PFSK-1 (cell line): ENCODE data around the gene GET3.

Experiments used
- POLR2AphosphoS5 ChIP-seq: IDR thresholded peaks from 2 replicates; pipeline ENCODE4 v1.6.1; 2012; ENCODE audit warnings: low read depth, mild to moderate bottlenecking, control low read depth, low read length, moderate library complexity
- SIN3A ChIP-seq: IDR thresholded peaks from 2 replicates; pipeline ENCODE4 v1.6.1; 2012; ENCODE audit warnings: mild to moderate bottlenecking, low read length, moderate library complexity, borderline replicate concordance; ENCODE audit not compliant: insufficient read depth

DNA sequence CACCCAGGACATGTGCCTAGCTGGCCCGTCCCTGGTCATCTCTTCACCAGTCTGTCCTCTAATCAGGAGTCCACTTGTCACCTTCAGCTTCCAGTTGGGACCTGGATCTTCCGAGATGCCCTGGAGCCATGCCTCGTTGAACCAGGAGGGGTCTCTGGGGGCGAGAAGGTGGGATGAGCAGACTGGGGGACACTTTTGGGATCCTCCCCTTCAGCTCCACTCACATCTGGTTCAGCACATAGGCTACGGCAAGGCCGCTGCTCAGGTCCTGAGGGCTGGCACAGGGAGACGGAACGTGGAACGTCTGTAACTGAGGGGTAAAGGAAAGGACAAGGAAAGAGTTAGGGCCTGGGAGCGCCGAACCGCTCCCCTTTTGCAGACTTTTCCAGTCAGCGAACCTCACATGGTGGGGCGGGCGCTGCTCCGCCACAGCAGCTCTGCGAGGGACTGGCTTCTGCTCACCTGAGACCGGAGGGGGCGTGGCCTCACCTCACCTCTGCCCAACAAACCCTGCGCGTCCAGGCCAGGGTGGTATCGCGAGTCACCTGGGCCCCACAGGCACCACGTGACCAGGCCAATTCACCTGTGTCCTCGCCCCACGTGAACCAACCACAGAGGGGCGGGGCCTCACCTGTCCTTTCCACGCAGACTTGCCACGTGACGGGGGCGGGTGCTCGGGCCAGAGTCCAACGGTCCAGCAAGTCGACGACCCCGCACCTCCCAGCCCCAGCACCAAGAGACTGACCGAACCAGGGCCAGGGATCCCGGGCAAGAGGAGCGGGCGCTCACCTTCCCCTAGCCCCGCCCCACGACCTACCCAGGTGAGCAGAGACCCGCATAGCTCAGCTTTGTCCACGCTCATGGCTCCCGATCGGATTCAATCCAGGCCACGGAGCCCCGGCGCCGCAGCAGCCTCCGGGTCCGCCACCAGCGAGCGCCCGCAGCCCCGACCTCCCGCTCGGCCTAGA, 37.6 kb downstream of the GET3 start, which contains the start of gene HOOK2:
- TF ChIP-seq POLR2AphosphoS5 = no peak
- no peak for TF ChIP-seq SIN3A
